ENCODE data around the gene CYP3A7.
"Not testable (repeated sequence)": the region's sequence is repeated elsewhere in the genome, so short reads cannot be mapped to it uniquely, and the experiment has no call there.

The CYP3A7 gene

GRCh38 chr7:99734987-99735386 is at the start of gene CYP3A7:
Gene CYP3A7, minus strand, starts transcription at chr7:99735196. Its CDS starts 103 bp downstream, at chr7:99735093.
- DNase-seq: no peak

- DNase-seq: no peak
These were observed 49.0 kb upstream of the CYP3A7 start, which contains the start of gene CYP3A4 for GRCh38 chr7:99784007-99784406. Gene CYP3A4, minus strand, starts transcription at chr7:99784184. Its CDS starts 103 bp downstream, at chr7:99784081.

- DNase-seq: no peak
These were observed 47.3 kb upstream of the CYP3A7 start for GRCh38 chr7:99782012-99782953.

- no peak for DNase-seq
These were observed 45.6 kb upstream of the CYP3A7 start for GRCh38 chr7:99780588-99780987.

- DNase-seq: no peak
These were observed 45.0 kb upstream of the CYP3A7 start for GRCh38 chr7:99779949-99780348.

GRCh38 chr7:99778880-99779279 is 43.9 kb upstream of the CYP3A7 start:
- no peak for DNase-seq

GRCh38 chr7:99773395-99773794 is 38.4 kb upstream of the CYP3A7 start:
- not testable (repeated sequence) for DNase-seq

- no peak for DNase-seq
These were observed 37.6 kb upstream of the CYP3A7 start for GRCh38 chr7:99772565-99772964.

GRCh38 chr7:99769494-99769893 is 34.5 kb upstream of the CYP3A7 start:
- not testable (repeated sequence) for DNase-seq

GRCh38 chr7:99768471-99768870 is 33.5 kb upstream of the CYP3A7 start:
- DNase-seq: no peak

GRCh38 chr7:99767662-99768061 is 32.7 kb upstream of the CYP3A7 start:
- DNase-seq: no peak

GRCh38 chr7:99766484-99767099 is 31.6 kb upstream of the CYP3A7 start:
- DNase-seq: no peak

- no peak for DNase-seq
These were observed 29.5 kb upstream of the CYP3A7 start for GRCh38 chr7:99764478-99764877.

GRCh38 chr7:99762680-99763327 is 27.8 kb upstream of the CYP3A7 start:
- DNase-seq: no peak

GRCh38 chr7:99755085-99755484 is 20.1 kb upstream of the CYP3A7 start:
- no peak for DNase-seq

GRCh38 chr7:99752356-99752755 is 17.4 kb upstream of the CYP3A7 start:
- no peak for DNase-seq

GRCh38 chr7:99751322-99752052 is 16.5 kb upstream of the CYP3A7 start:
- not testable (repeated sequence) for DNase-seq

- no peak for DNase-seq
These were observed 14.0 kb upstream of the CYP3A7 start for GRCh38 chr7:99748846-99749579.

- DNase-seq: not testable (repeated sequence)
These were observed 11.9 kb upstream of the CYP3A7 start for GRCh38 chr7:99746915-99747314.

- not testable (repeated sequence) for DNase-seq
These were observed 10.4 kb upstream of the CYP3A7 start for GRCh38 chr7:99745395-99745794.

- DNase-seq: no peak
These were observed 7.9 kb upstream of the CYP3A7 start for GRCh38 chr7:99742737-99743394.

- DNase-seq: no peak
These were observed 6.4 kb upstream of the CYP3A7 start for GRCh38 chr7:99741441-99741795.
